Dedifferentiated amniotic fluid mesenchymal stem cell (primary cell): ENCODE data around the gene SLC35G3.
"Not testable (repeated sequence)": the region's sequence is repeated elsewhere in the genome, so short reads cannot be mapped to it uniquely, and the experiment has no call there.

Experiments used
- DNase-seq: peaks from one replicate; pipeline ENCODE4 v3.0.0-alpha.2; 2016; ENCODE audit errors: extremely low spot score

Gene SLC35G3

GRCh38 chr17:35210741-35211140, 16.5 kb upstream of the SLC35G3 start:
- no peak for DNase-seq

DNA sequence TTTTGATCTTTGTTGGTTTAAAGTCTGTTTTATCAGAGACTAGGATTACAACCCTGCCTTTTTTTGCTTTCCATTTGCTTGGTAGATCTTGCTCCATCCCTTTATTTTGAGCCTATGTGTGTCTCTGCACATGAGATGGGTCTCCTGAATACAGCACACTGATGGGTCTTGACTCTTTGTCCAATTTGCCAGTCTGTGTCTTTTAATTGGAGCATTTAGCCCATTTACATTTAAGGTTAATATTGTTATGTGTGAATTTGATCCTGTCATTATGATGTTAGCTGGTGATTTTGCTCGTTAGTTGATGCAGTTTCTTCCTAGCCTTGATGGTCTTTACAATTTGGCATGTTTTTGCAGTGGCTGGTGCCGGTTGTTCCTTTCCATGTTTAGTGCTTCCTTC, 8.4 kb upstream of the SLC35G3 start:
- not testable (repeated sequence) for DNase-seq

DNA sequence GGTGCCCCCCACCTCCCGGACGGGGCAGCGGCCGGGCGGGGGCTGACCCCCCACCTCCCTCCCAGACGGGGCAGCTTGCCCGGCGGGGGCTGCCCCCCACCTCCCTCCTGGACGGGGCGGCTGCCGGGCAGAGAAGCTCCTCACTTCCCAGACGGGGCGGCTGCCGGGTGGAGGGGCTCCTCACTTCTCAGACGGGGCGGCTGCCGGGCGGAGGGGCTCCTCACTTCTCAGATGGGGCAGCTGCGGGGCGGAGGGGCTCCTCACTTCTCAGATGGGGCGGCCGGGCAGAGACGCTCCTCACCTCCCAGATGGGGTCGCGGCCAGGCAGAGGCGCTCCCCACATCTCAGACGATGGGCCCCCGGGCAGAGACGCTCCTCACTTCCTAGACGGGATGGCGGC, 869 bp upstream of the SLC35G3 start:
- DNase-seq, result not testable (repeated sequence)

GRCh38 chr17:35192708-35193107, 1.5 kb downstream of the SLC35G3 start:
- no peak for DNase-seq

- no peak for DNase-seq
Measured at GRCh38 chr17:35191001-35191695, 3.0 kb downstream of the SLC35G3 start.

- no peak for DNase-seq
Measured at GRCh38 chr17:35189291-35189690, 4.9 kb downstream of the SLC35G3 start.

DNA sequence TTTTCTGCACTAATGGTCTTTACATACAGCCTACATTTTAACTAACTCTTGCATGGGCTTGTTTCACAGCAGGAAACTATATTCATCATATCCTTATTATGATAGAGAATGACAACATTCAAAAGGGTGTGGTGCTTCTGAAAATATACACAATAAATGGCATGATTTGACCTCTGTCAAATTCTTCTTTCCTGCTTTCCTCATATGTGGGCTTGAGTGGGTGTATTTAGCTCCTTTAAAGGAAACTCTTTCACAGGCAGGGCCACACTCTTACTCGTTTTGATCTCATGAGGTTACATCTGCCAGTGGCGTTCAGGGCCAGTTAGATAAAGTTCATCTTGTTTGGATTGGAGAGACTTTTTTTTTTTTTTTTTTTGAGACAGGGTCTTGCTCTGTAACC, 6.1 kb downstream of the SLC35G3 start:
- no peak for DNase-seq

- DNase-seq, result no peak
Measured at GRCh38 chr17:35187481-35187880, 6.7 kb downstream of the SLC35G3 start.

DNA sequence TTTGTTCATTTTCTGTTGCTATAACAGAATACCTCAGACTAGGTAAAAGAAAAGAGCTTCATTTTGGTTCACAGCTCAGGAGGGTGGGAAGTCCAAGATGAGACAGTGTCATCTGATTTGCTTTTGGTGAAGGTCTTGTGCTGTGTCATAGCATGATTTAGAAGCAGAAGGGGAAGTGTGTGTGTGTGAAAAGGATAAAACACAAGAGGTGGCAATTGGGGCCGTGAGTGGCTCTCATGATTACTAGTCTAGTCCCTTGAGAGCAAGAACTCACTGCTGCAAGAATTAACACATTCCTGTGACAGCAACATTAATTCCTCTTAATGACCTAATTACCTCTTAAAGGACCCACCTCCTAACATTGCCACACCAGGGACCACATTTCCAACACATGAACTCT, 8.3 kb downstream of the SLC35G3 start:
- DNase-seq, result no peak

GRCh38 chr17:35184274-35184673, 9.9 kb downstream of the SLC35G3 start:
- no peak for DNase-seq

DNA sequence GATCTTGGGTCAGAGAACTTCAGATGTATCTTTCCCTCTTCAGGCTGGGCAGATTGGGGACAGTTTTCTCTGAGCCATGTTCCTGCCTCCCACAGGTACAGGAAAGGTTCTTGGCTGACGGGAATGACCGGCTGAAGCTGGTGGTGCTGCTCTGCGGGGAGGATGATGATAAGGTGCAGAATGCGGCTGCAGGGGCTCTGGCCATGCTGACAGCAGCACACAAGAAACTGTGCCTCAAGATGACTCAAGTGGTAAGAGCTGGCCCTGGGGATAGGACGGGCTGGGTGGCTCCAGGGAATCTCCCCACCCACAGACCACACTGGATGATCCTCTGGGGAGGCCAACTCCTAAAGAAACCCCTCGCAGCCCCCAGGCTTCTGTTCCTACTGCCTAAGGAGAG, 10.9 kb downstream of the SLC35G3 start:
- no peak for DNase-seq

- DNase-seq, result not testable (repeated sequence)
Measured at GRCh38 chr17:35179379-35179778, 14.8 kb downstream of the SLC35G3 start.

- no peak for DNase-seq
Measured at GRCh38 chr17:35176897-35177296, 17.3 kb downstream of the SLC35G3 start.

GRCh38 chr17:35175638-35176415, 18.4 kb downstream of the SLC35G3 start:
- DNase-seq, result no peak

- DNase-seq, result no peak
Measured at GRCh38 chr17:35174835-35175334, 19.3 kb downstream of the SLC35G3 start.

DNA sequence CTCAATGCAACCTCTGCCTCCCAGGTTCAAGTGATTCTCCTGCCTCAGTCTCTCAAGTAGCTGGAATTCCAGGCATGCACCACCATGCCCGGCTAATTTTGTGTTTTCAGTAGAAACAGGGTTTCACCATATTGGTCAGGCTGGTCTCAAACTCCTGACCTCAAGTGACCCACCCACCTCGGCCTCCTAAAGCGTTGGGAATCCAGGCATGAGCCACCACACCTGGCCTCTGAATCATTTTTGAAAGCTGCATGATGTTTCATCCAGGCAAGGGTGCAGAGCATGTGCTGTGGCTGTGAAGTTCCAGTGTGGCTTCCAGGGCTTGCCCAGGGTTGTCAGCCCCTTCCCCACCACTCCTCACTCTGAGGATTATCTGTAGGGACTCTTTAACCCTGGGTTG, 21.9 kb downstream of the SLC35G3 start:
- DNase-seq, result not testable (repeated sequence)

DNA sequence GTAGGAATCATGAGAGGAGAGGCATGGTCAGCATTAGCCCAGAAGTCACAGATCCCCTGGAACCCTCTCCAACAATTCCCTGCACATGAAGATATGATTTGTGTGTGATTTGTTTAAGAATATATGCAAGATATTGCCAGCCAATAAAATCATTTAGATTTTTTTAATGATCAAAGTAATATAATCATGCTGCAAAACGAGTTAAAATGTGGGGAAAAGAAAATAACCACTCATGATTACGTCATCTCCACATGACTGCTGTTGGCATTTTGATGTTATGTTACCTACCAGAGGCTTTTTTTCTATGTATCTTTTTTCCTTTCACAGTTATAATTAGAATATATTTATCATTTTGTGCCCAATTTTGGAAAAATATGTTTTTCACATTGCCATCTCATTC, 22.4 kb downstream of the SLC35G3 start:
- DNase-seq, result no peak

DNA sequence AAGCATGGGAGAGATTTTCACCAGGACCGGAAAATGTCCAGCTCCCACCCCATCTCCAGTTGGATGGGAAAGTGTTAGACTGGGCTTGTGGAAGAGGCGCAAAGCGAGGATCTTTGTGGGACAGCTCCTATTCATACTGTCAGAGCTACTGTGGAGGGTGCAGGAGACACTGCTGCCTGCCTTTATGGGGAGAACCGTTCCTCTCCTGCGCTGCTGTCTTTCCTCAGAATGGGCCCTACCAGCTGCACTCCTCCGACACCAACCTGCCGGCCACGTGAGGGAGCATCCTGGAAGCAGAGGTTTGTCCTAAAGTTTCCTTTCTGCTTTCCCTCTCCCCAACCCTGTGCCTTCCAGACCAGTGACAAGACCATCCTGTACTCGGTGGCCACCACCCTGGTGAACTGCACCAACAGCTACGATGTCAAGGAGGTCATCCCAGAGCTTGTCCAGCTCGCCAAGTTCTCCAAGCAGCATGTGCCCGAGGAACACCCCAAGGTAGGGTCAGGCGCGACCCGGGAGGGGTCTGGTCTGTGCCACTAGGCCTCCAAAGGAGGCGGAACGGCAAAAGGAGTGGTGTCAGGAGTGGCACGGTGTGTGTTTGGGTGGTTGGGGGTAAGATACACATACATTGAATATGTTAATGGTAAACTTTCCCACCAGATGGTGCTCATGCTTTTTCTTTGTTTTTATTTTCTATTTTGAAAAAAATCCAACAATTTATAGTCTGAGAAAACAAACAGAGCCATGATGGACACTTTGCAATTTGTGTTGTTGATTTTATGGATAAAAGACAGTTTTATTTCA, 23.0 kb downstream of the SLC35G3 start:
- peak; percentile 54 for DNase-seq

DNA sequence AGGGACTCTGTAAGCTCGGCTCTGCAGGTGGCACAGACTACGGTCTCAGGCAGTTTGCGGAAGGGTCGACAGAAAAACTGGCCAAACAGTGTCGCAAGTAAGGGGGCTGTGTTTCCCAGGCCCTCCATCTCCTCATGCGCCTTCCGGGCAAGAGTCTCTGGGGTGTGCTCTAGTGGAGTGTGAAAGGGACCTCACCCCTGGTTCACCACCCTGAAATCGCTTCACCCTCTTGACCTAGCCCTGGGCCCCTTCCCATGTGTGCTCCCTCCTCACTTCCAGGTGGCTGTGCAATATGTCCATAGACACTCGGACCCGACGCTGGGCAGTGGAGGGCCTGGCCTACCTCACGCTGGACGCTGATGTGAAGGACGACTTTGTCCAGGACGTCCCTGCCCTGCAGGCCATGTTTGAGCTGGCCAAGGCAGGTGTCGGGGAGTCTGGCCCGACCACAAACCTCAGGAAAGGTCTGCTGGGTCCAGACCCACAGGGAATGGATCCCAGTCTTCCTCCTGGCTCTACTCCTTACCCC, 24.3 kb downstream of the SLC35G3 start:
- no peak for DNase-seq

- no peak for DNase-seq
Measured at GRCh38 chr17:35167666-35168065, 26.5 kb downstream of the SLC35G3 start.

DNA sequence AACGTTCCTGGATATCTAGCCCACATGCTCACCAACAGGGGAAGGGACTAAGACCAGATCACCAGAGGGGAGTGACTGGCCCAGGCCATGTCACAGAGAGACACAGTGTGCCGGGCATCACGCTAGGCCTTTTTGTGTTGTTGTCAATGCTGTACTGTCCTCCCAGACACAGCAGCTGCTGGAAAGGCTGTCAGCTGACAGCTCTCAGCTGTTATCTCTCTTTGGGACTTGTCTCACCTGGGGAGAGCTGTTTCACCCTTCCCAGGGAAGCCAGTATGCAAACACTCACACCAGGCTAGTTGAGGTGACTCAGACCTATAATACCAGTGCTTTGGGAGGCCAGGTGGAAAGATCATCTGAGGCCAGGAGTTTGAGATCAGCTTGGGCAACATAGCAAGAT, 27.1 kb downstream of the SLC35G3 start:
- DNase-seq, result no peak

DNA sequence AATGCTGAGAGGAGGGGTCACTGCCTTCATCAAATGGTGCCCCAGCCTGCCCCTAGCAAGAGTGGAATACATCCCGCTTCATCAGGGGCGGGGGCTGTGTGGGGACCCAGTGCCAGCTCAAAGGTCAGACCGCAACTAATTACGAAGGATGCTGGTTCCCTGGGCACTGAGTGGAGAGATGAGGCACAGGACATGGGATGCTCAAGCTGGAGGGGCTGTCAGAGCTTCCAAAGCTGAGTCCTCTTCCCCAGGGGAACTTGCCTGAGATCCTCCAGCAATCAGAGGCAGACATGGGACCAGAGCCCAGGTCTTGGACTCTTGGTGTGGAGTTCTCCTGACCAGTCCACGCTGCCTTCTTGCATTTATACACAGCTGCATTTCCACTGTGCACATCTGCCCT, 27.7 kb downstream of the SLC35G3 start:
- no peak for DNase-seq
